ENCODE measurements around the gene PARD3B. TPM values are rescaled to one million over a fixed set of nuclear protein-coding genes. Genes with fewer than 3 reads are reported as not detected.

The PARD3B gene
- total and polyA plus RNA-seq, 2 of the 8 experiments (the other 6 are each of a cell fraction or from before 2014, with no cell fraction given): 1.2 to 5.7 TPM

DNA sequence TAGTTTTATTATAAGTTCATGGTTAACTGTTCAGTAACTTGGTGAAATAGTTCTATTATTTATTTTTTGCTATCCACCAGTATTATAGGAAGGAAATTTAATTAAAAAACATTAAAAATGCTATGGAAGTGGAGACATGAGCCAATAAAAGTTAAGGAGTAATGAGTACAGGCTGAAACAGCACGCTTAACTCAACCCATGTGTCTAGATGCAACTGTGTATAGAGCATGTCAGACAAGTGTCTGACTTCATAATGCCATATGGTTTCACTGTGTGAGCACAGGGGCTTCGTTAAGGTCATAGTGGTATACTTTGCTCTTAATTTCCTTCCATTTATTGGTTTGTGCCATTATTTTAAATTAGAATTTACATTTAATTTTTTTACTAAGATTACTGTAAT is 570.2 kb downstream of the PARD3B start (continued):
- TF ChIP-seq CTBP2 (IDR thresholded peaks at IDR 0.05; ENCODE audit: borderline replicate concordance, insufficient read depth, insufficient read length, low read length): no peak
- TF ChIP-seq, protein P1, sequence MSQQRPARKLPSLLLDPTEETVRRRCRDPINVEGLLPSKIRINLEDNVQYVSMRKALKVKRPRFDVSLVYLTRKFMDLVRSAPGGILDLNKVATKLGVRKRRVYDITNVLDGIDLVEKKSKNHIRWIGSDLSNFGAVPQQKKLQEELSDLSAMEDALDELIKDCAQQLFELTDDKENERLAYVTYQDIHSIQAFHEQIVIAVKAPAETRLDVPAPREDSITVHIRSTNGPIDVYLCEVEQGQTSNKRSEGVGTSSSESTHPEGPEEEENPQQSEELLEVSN (IDR thresholded peaks at IDR 0.05): no peak
- TF ChIP-seq, protein P2, sequence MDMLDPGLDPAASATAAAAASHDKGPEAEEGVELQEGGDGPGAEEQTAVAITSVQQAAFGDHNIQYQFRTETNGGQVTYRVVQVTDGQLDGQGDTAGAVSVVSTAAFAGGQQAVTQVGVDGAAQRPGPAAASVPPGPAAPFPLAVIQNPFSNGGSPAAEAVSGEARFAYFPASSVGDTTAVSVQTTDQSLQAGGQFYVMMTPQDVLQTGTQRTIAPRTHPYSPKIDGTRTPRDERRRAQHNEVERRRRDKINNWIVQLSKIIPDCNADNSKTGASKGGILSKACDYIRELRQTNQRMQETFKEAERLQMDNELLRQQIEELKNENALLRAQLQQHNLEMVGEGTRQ (IDR thresholded peaks at IDR 0.05; ENCODE audit: low read length): no peak
- TF ChIP-seq HDAC2 (IDR thresholded peaks at IDR 0.05; ENCODE audit: borderline replicate concordance in 1 of 2, low read depth in 2 of 2, low read length in 2 of 2): no peak
- no peak for TF ChIP-seq POLR2A (IDR thresholded peaks at IDR 0.05; ENCODE audit: control extremely low read depth in 1 of 2, low read depth in 2 of 2, low read length in 2 of 2)

Measured in H1 (cell line).